Measurements from ENCODE around the gene SRSF3.

GRCh38 chr6:36600564-36601146, 6.5 kb downstream of the SRSF3 start:
- TF ChIP-seq CTCF (IDR thresholded peaks at IDR 0.05; ENCODE audit: low read length) (no peak), EZH2 (IDR thresholded peaks at IDR 0.05; ENCODE audit: borderline replicate concordance, low read length) (no peak)
